WI38 (cell line): ENCODE results near the gene NFXL1.

Experiments
- H3K4me3 ChIP-seq: 2 replicates; pipeline ENCODE4 v1.5.1; 2011; ENCODE audit warnings: low read depth, mild to moderate bottlenecking, control low read depth, low read length
- TF ChIP-seq, protein P1 (sequence below): IDR thresholded peaks from 2 replicates; pipeline ENCODE4 v1.5.1; 2012; ENCODE audit warnings: low read depth, mild to moderate bottlenecking, control low read depth, low read length

The NFXL1 gene

GRCh38 chr4:47860305-47860704, 54.1 kb downstream of the NFXL1 start:
- TF ChIP-seq, protein P1, sequence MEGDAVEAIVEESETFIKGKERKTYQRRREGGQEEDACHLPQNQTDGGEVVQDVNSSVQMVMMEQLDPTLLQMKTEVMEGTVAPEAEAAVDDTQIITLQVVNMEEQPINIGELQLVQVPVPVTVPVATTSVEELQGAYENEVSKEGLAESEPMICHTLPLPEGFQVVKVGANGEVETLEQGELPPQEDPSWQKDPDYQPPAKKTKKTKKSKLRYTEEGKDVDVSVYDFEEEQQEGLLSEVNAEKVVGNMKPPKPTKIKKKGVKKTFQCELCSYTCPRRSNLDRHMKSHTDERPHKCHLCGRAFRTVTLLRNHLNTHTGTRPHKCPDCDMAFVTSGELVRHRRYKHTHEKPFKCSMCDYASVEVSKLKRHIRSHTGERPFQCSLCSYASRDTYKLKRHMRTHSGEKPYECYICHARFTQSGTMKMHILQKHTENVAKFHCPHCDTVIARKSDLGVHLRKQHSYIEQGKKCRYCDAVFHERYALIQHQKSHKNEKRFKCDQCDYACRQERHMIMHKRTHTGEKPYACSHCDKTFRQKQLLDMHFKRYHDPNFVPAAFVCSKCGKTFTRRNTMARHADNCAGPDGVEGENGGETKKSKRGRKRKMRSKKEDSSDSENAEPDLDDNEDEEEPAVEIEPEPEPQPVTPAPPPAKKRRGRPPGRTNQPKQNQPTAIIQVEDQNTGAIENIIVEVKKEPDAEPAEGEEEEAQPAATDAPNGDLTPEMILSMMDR = no peak

GRCh38 chr4:47858006-47858405, 56.4 kb downstream of the NFXL1 start:
- H3K4me3 ChIP-seq = no peak overlapping the region
- TF ChIP-seq, protein P1 = no peak

More at GRCh38 chr4:47860305-47860704, 54.1 kb downstream of the NFXL1 start:
- H3K4me3 ChIP-seq = no peak overlapping the region

- TF ChIP-seq, protein P1 = no peak
These were observed 57.7 kb downstream of the NFXL1 start for GRCh38 chr4:47856713-47857112.

GRCh38 chr4:47855350-47855749, 59.0 kb downstream of the NFXL1 start:
- TF ChIP-seq, protein P1 = no peak
- H3K4me3 ChIP-seq = no peak overlapping the region

More at GRCh38 chr4:47856713-47857112, 57.7 kb downstream of the NFXL1 start:
- no peak overlapping the region for H3K4me3 ChIP-seq

GRCh38 chr4:47852136-47852535, 62.2 kb downstream of the NFXL1 start:
- H3K4me3 ChIP-seq = no peak overlapping the region
- TF ChIP-seq, protein P1 = no peak

- no peak overlapping the region for H3K4me3 ChIP-seq
- TF ChIP-seq, protein P1 = no peak
These were observed 64.9 kb downstream of the NFXL1 start for GRCh38 chr4:47849466-47849865.

- TF ChIP-seq, protein P1 = no peak
- no peak overlapping the region for H3K4me3 ChIP-seq
These were observed 66.3 kb downstream of the NFXL1 start for GRCh38 chr4:47848041-47848440.
